Amniotic epithelial cell (primary cell): Measurements from ENCODE around the gene SLC24A3.

Experiments used
- DNase-seq: peaks from one replicate; pipeline ENCODE4 v3.0.0-alpha.2; 2010; ENCODE audit warnings: low read depth

Gene SLC24A3

DNA sequence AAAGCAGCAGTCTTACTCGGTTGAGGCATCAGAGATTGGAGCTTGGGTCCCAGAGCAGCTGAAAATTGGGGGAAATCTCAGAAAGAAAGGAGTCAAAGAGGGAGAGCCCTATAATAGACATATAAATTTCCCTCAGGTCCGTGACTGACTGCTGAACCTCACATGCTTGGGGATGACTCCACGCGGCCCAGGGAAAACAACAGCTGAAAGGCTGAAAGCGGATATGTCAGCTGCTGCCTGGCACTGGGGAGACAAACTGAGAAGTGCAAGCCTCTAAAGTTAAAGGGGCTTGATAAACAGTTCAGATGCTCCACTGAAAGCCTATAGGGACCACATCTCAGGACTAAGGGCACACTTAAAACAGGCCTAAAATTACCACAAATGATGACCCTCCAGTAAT, 289.7 kb downstream of the SLC24A3 start:
- DNase-seq = no peak

GRCh38 chr20:19504251-19504650, 291.8 kb downstream of the SLC24A3 start:
- no peak for DNase-seq

DNA sequence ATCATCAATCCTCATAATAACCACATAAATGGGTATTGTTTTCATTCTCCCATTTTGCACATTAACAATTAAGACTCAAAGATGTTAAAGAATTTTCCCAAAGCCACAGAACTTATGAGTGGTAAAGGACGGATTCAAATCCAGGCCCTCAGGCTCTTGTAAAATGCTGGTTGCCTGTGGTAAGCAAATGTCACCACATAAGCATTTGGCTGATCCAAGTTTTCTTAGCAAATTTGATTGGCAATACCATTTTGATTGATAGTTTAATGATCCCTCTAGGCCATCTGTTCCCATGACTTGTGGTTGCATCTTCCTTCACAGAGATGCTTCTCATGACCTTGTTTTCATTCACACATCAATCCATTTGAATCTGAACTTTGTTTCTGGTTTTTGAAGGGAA, 293.6 kb downstream of the SLC24A3 start:
- no peak for DNase-seq

- no peak for DNase-seq
Measured at GRCh38 chr20:19508449-19508848, 296.0 kb downstream of the SLC24A3 start.

DNA sequence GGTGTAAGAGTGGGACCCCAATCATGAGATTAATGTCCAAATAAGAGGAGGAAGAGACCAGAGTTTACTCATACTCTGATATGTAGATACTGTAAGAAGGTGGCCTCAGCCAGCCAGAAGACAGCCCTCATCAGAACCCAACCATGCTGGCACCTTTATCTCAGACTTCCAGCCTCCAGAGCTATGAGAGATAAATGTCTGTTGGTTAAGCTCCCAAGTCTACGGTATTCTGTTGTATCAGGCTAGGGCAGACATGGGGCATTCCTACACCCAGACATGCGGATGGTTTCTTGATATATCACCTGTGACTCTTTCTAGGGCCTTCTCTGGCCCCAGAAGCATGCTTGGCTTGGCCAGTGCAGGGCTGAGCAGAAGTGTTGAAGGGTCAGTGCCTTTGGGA, 298.2 kb downstream of the SLC24A3 start:
- DNase-seq = no peak

DNA sequence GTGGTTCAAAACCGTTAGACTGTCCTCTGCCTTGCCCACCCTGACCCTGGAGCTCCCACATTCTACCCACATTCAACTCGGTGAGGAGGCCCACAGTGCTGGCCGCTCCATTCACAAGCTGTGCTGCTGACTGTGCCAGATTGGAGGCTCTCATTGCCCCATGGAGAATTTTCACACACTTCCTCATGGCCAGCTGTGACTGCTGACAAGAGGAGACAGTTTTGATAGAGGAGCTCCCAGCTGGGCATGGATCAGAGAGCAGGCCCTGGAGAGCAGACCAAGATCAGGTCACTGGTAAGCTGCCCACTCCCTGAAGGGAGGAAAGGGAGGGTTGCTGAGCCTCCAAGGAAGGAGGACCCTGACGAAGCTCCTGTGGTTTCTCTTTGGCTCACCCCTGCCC, 299.5 kb downstream of the SLC24A3 start:
- no peak for DNase-seq

- no peak for DNase-seq
Measured at GRCh38 chr20:19512886-19513677, 300.6 kb downstream of the SLC24A3 start.

- DNase-seq = no peak
Measured at GRCh38 chr20:19515074-19515473, 302.6 kb downstream of the SLC24A3 start.

DNA sequence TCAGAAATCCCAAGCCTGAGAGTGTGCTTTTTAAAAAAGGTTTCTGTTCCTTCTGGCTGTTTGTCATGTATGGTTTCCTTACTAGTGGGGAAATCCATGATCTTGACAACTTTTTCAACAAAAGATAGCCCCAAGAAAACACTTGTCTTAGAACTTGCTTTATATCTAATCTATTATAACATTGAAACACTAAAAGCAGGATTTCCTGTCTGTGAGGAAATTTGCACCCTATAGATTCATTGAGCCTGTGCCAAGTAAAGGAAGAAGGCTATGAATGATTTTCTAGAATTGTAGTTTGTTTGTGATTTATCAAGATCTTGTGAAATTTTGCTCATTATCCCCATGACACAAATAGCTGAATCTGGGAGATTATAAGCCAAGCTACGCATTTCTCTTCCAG, 307.0 kb downstream of the SLC24A3 start:
- DNase-seq = no peak

GRCh38 chr20:19520261-19520660, 307.8 kb downstream of the SLC24A3 start:
- no peak for DNase-seq

DNA sequence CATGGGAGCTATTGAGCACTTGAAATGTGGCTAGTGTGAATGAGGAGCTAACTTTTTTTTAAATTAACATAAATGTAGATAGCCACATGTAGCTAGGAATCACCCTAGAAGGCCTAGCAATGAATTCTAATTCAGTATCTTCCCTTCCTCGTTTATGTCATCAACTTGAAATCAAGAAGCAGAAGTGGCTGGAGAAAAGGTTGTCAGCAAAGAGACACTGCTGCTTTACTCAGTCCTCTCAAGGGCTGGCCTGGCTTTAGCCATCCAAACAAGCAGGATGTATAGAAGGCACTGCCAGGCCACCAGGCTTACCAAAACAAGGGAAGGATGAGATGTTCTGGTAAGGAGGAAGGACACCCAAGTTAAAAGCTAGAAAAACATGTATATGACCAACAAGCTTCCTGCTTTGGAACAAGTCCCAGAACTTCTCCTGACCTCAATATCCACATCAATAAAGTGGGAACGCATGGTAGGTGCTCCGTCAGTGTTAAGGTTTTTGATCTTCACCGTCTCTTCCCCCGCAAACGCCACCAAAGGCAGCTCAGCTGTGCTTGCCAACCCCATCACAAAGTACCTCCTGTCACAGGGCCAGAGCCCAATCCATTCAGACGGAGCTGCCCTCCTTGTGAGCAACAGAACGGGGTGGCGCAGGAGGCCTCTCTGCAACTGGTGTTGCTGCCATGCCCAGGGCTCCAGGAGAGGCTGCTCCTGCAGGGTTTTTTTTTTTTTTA, 309.8 kb downstream of the SLC24A3 start:
- no peak for DNase-seq

GRCh38 chr20:19522836-19523590, 310.6 kb downstream of the SLC24A3 start:
- DNase-seq = peak; percentile 1

DNA sequence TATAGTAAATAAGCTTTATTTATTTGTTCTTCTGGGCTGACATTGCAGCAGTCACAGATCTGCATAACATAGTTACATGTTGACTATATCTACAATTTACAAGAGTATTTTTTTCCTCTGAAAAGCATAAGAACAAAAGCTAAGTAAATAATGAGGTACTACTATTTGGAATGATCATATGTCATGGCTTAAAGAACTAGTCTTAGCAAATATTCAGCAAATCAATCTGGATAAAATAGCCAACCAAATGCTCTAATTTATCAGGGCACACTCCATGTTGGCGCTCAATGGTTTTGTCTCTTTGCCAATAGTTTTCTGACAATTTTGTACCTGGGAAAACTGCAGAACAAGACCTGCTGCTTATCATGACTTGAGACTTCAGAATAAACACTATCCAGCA, 312.2 kb downstream of the SLC24A3 start:
- no peak for DNase-seq

GRCh38 chr20:19527509-19527908, 315.1 kb downstream of the SLC24A3 start:
- DNase-seq = no peak

- DNase-seq = no peak
Measured at GRCh38 chr20:19528286-19529030, 316.0 kb downstream of the SLC24A3 start.

GRCh38 chr20:19530006-19530405, 317.6 kb downstream of the SLC24A3 start:
- no peak for DNase-seq

DNA sequence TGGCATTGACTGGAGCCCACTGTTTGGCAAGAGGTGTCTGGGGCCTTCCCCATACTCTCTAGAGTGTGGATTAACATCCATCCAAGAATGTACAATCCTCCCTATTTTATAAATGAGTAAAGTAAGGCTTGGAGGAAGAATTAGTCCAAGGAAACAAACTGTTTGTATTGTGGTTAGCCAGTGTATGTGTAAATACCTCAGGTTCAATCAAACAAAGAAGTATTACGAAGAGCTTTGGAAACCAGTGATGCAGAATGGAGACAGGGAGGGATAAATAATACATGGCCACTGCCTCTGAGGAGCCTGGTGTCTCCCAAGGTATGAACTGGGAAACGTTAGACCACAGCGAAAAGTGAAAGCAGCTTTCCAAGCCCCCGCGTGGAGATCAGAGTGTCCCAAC, 319.0 kb downstream of the SLC24A3 start:
- no peak for DNase-seq

GRCh38 chr20:19538556-19538955, 326.1 kb downstream of the SLC24A3 start:
- DNase-seq = no peak

DNA sequence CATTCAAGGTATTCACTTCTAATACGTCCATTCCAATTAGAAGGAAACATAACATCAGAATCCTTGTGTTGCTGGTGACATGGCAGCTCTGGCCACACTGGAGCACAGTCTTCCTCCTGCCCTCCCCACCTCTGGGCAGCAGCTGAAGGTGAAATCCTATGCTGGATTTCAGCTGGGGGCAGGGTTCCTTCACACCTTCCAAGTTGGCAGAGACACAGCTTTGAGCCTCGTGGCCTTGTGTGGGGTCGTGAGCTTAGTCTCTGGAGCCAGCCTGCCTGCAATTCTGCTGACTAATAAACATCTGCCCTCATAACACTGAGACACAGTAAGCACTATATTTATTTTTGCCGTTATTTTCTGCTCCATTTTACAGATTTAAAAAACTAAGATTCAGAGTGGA, 326.7 kb downstream of the SLC24A3 start:
- no peak for DNase-seq

GRCh38 chr20:19540392-19540791, 327.9 kb downstream of the SLC24A3 start:
- no peak for DNase-seq

- DNase-seq = no peak
Measured at GRCh38 chr20:19543101-19543500, 330.7 kb downstream of the SLC24A3 start.

- DNase-seq = no peak
Measured at GRCh38 chr20:19544684-19545083, 332.2 kb downstream of the SLC24A3 start.
